Inflammatory macrophage treated with lipopolysaccharide for 1 hour (primary cell): ENCODE measurements around the gene BEST4.
"Not testable (repeated sequence)": the region's sequence is repeated elsewhere in the genome, so short reads cannot be mapped to it uniquely, and the experiment has no call there.

Experiments used
- DNase-seq, 2 donors: peaks; one replicate each; pipeline ENCODE4 v3.0.0-alpha.2; 2020 to 2022

Gene BEST4

GRCh38 chr1:44788120-44788860, at the start of gene BEST4:
BEST4 (minus strand) TSS chr1:44788170; CDS start chr1:44787705, 465 bp downstream.
- DNase-seq: no peak

GRCh38 chr1:44835738-44836675, 48.0 kb upstream of the BEST4 start:
- peak; percentile 79 to 93 for DNase-seq

GRCh38 chr1:44834328-44834727, 46.4 kb upstream of the BEST4 start:
- DNase-seq: no peak

GRCh38 chr1:44832056-44832705, 44.2 kb upstream of the BEST4 start:
- DNase-seq: no peak

- DNase-seq: no peak
These were observed 43.5 kb upstream of the BEST4 start for GRCh38 chr1:44831516-44831915.

GRCh38 chr1:44830900-44831304, 42.9 kb upstream of the BEST4 start:
- no peak for DNase-seq

- no peak for DNase-seq
These were observed 41.8 kb upstream of the BEST4 start for GRCh38 chr1:44829506-44830384.

- no peak for DNase-seq
These were observed 41.0 kb upstream of the BEST4 start for GRCh38 chr1:44828841-44829440.

- no peak for DNase-seq
These were observed 40.2 kb upstream of the BEST4 start for GRCh38 chr1:44828003-44828651.

- no peak for DNase-seq
These were observed 39.4 kb upstream of the BEST4 start for GRCh38 chr1:44827197-44828002.

- peak; percentile 75 to 76 for DNase-seq
These were observed 38.6 kb upstream of the BEST4 start for GRCh38 chr1:44826375-44827196.

GRCh38 chr1:44824392-44824791, 36.4 kb upstream of the BEST4 start:
- DNase-seq: not testable (repeated sequence)

- DNase-seq: no peak
These were observed 35.0 kb upstream of the BEST4 start for GRCh38 chr1:44822981-44823451.

- no peak for DNase-seq
These were observed 34.2 kb upstream of the BEST4 start for GRCh38 chr1:44822131-44822701.

GRCh38 chr1:44821240-44821715, 33.3 kb upstream of the BEST4 start:
- DNase-seq: no peak

GRCh38 chr1:44820328-44821239, 32.6 kb upstream of the BEST4 start:
- DNase-seq: no peak

GRCh38 chr1:44819608-44820327, 31.8 kb upstream of the BEST4 start:
- peak; percentile 76 to 84 for DNase-seq
